Effector memory CD4-positive, alpha-beta T cell (primary cell): ENCODE measurements around the gene EIF1AD.

Experiments
- DNase-seq, 3 donors: peaks; one replicate each; pipeline ENCODE4 v3.0.0-alpha.2; 2020
- H3K27ac ChIP-seq: 2 replicates; pipeline ENCODE4 v1.7.0; 2013; ENCODE audit warnings: mild to moderate bottlenecking, low read length, moderate library complexity; ENCODE audit not compliant: insufficient read depth, poor library complexity, severe bottlenecking
- H3K27me3 ChIP-seq: replicated peaks from 2 replicates; pipeline ENCODE4 v1.7.0; 2013; ENCODE audit warnings: mild to moderate bottlenecking, low read length; ENCODE audit not compliant: insufficient read depth, control insufficient read depth, poor library complexity, severe bottlenecking
- H3K36me3 ChIP-seq: 2 replicates; pipeline ENCODE4 v1.7.0; 2013; ENCODE audit warnings: mild to moderate bottlenecking, low read length, moderate library complexity; ENCODE audit not compliant: control insufficient read depth, insufficient read depth
- H3K4me1 ChIP-seq: 2 replicates; pipeline ENCODE4 v1.7.0; 2013; ENCODE audit warnings: low read length, mild to moderate bottlenecking; ENCODE audit not compliant: control insufficient read depth, insufficient read depth, poor library complexity, severe bottlenecking
- H3K4me3 ChIP-seq: 2 replicates; pipeline ENCODE4 v1.7.0; 2013; ENCODE audit warnings: low read length, low read depth, mild to moderate bottlenecking; ENCODE audit not compliant: insufficient read depth, poor library complexity, severe bottlenecking
- H3K9me3 ChIP-seq: 2 replicates; pipeline ENCODE4 v1.7.0; 2013; ENCODE audit warnings: mild to moderate bottlenecking, low read length, moderate library complexity; ENCODE audit not compliant: control insufficient read depth
- total RNA-seq, 3 donors: gene quantifications; one replicate each; lab custom pipeline; 2026; lab: John Stamatoyannopoulos, UW

The EIF1AD gene
- 42.2 to 66.2 (median 51.9) reads per million in 3 donors for total RNA-seq

- peaks cover 42% of the 10 kb centered on the region for H3K36me3 ChIP-seq
- H3K4me1 ChIP-seq = peaks cover 9% of the 10 kb centered on the region
- no peaks in the 10 kb centered on the region for H3K27me3 ChIP-seq
- no peaks in the 10 kb centered on the region for H3K9me3 ChIP-seq
- H3K4me3 ChIP-seq = peak within 1 kb of the TSS; percentile 66
- peak; percentile 82 to 92 (median 91) for DNase-seq
- H3K27ac ChIP-seq = peak within 1 kb of the TSS; percentile 80
Observed at GRCh38 chr11:66001942-66002647, at the start of gene EIF1AD, which contains the start of gene BANF1. TSS of gene EIF1AD (minus strand) at chr11:66002157. CDS start at chr11:66000389, 1,768 bp downstream. TSS of gene BANF1 (plus strand) at chr11:66002503. CDS start at chr11:66003251, 748 bp downstream.

- Histone ChIP-seq H3K9me3 (no peaks in the 10 kb centered on the region), H3K4me1 (peaks cover 21% of the 10 kb centered on the region), H3K27me3 (peaks cover 2% of the 10 kb centered on the region), H3K27ac (peak overlapping the region; percentile 90), H3K36me3 (peaks cover 21% of the 10 kb centered on the region), H3K4me3 (peak overlapping the region; percentile 98)
- DNase-seq = no peak
Observed at GRCh38 chr11:66051371-66051765, 49.4 kb upstream of the EIF1AD start.

- DNase-seq = no peak
- Histone ChIP-seq H3K4me1 (peaks cover 21% of the 10 kb centered on the region), H3K36me3 (peaks cover 14% of the 10 kb centered on the region), H3K27ac (peak overlapping the region; percentile 90), H3K4me3 (no peak overlapping the region), H3K9me3 (no peaks in the 10 kb centered on the region), H3K27me3 (peaks cover 2% of the 10 kb centered on the region)
Observed at GRCh38 chr11:66050581-66051231, 48.7 kb upstream of the EIF1AD start.

- H3K4me3 ChIP-seq = no peak within 1 kb of the TSS
- no peak for DNase-seq
- H3K27ac ChIP-seq = no peak within 1 kb of the TSS
- H3K9me3 ChIP-seq = no peaks in the 10 kb centered on the region
- peaks cover 2% of the 10 kb centered on the region for H3K27me3 ChIP-seq
- H3K4me1 ChIP-seq = peaks cover 27% of the 10 kb centered on the region
- no peaks in the 10 kb centered on the region for H3K36me3 ChIP-seq
Observed at GRCh38 chr11:66048547-66049323, 46.8 kb upstream of the EIF1AD start, which contains the start of gene GAL3ST3. TSS of gene GAL3ST3 (minus strand) at chr11:66049161. CDS start at chr11:66045415, 3,746 bp downstream.

GRCh38 chr11:66047541-66048365, 45.8 kb upstream of the EIF1AD start:
- peaks cover 19% of the 10 kb centered on the region for H3K4me1 ChIP-seq
- peaks cover 2% of the 10 kb centered on the region for H3K27me3 ChIP-seq
- H3K27ac ChIP-seq = no peak overlapping the region
- H3K9me3 ChIP-seq = no peaks in the 10 kb centered on the region
- DNase-seq = no peak
- no peaks in the 10 kb centered on the region for H3K36me3 ChIP-seq
- no peak overlapping the region for H3K4me3 ChIP-seq

- H3K4me3 ChIP-seq = no peak overlapping the region
- no peaks in the 10 kb centered on the region for H3K36me3 ChIP-seq
- H3K27ac ChIP-seq = no peak overlapping the region
- H3K4me1 ChIP-seq = peaks cover 16% of the 10 kb centered on the region
- no peak for DNase-seq
- H3K27me3 ChIP-seq = peaks cover 2% of the 10 kb centered on the region
- no peaks in the 10 kb centered on the region for H3K9me3 ChIP-seq
Observed at GRCh38 chr11:66046901-66047300, 44.9 kb upstream of the EIF1AD start.

GRCh38 chr11:66045177-66045639, 43.3 kb upstream of the EIF1AD start:
- peak; percentile 69 to 80 (median 73) for DNase-seq
- Histone ChIP-seq H3K4me3 (no peak overlapping the region), H3K36me3 (no peaks in the 10 kb centered on the region), H3K4me1 (peaks cover 10% of the 10 kb centered on the region), H3K27ac (no peak overlapping the region), H3K27me3 (peaks cover 2% of the 10 kb centered on the region), H3K9me3 (no peaks in the 10 kb centered on the region)

- H3K27ac ChIP-seq = no peak overlapping the region
- peak in 1 of 3 donors; percentile 23 for DNase-seq
- no peak overlapping the region for H3K4me3 ChIP-seq
- H3K9me3 ChIP-seq = no peaks in the 10 kb centered on the region
- H3K4me1 ChIP-seq = peaks cover 10% of the 10 kb centered on the region
- no peaks in the 10 kb centered on the region for H3K36me3 ChIP-seq
- peaks cover 2% of the 10 kb centered on the region for H3K27me3 ChIP-seq
Observed at GRCh38 chr11:66044757-66045156, 42.8 kb upstream of the EIF1AD start.
